HG02938 (cell line): ENCODE results near the gene NHS.

Source experiments
- ATAC-seq: cut with Tn5 transposase; IDR thresholded peaks from one replicate; pipeline ENCODE4 v1.9.1; 2021; ENCODE audit warnings: mild to moderate bottlenecking, moderate library complexity; ENCODE audit not compliant: unreplicated experiment

NHS gene

DNA sequence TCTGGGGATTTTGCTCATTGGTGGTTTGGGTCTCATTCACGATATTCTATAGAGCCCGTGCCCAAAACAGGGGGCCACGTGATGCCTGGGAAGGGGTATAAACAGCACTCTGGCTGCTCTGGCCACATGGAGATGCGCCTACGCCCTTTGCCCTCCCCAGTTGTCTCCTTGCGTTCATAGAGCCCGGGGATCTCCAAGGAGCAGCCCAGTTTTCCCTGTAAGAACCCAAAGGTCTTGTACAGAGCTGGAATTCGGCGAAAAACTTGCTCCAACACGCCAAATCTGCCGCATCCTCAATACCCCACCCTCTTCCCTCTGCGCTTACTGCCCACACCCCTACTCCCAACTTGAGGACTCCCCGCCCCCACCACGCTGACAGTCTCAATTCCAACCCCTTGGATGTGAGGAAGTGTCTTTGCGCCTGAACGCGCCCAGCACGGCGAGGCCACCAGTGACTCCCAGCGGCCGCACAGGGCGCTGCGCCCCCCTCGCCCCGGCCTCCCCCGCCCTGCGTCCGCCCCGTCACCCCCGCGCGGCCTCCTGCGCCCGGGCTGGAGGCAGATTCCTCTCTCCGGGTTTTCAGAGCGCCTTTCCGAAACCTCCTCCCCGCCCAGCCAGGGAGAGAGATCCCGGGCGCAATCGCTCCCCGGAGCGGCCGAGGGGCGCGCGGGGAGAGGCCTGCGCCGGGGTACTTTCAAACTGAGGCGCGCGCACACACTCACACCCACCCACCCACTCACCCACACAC is at the start of gene NHS:
TSS of gene NHS (plus strand) at position 582 of the 748 bp plus-strand sequence. CDS start 558 bp downstream, outside the sequence.
- ATAC-seq = no peak

DNA sequence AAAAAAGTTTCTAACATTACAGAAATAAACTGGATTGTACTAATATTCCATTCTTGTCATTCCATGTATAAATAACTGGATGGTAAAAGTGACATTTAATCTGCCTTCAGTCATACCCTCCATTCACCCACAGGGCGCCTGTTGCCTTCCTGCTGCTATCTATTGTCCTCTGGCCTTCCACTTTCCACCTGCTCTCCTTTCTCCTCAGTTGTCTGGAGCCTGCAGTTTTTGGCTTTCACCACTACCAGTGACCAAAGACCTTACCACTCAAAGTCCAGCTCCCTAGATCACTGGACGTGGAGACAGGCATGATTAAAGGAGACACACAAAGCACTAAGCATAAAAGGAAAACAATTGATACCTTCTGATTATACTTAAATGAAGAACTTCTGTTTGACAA is 46.2 kb upstream of the NHS start:
- ATAC-seq = no peak

DNA sequence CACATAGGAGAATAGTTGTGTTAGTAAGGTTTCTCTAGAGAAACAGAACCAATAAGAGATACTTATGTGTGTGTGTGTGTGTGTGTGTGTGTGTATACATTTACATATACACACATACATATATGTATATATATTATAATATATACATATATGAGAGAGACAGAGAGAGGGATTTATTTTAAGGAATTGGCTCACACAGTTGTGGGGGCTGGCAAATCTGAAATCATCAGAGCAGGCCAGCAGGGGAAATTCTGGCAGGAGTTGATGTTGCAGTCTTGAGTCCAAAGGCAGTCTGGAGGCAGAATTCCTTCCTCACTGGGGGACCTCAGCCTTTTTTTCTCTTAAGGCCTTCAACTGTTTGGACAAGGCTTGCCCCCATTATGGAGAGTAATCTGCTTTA is 38.6 kb upstream of the NHS start:
- no peak for ATAC-seq

DNA sequence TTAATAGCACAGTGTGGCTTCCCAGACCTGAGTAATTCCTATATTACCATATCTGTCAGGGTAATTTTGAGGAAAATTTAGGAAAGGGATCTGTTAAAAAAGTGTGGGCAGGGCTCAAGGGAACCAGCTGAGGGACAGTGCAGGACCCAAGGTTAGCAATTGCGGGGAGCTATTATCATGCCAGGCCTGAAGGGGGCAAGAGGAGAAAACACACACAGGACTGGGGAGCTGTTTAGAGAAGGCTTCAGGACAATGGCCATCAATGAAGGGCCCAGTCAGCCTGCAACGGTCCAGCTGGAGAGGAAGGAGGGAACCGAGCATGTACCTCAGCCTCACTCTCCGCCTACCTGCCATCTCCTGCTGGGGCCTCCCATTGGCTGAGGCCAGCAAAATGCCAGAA is 19.0 kb upstream of the NHS start:
- ATAC-seq = no peak

DNA sequence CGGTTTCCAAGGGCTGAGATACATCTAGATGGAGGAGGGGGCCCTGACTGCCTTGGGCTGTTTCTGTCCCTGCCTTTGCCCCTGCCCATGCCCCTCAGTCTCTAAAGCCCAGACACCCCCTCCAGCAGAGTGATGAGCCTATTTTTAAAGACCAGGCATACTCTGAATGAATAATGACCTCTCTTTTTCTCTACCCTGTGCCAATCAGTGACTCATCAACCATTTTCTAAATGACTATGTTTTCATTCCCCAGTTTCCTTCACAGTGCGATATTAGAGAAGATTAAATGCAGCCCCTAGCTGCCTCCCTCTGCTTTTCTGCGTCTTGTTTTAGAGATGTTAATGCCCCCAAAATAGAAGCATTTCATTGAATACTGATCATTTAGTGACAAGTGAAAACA is 15.5 kb upstream of the NHS start:
- no peak for ATAC-seq

DNA sequence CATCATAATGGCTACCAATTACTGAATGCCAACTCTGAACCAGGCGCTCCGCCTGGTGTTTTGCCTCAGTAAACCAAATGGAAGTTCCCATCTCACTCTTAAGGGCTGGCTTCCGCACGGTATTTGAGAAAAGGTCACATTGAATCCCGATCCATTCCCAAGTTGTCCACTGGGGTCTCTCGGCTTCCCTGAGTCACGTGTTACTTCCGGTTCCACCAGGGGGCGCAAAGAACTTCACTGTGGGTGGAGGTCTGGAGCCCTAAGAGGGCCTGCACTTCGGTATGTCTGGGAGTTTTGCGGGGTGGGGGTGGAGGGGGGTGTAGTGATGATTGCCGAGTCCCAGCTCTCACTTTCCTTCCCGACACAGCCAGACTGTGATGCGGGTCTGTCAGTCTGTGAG is 13.4 kb upstream of the NHS start:
- ATAC-seq = no peak

DNA sequence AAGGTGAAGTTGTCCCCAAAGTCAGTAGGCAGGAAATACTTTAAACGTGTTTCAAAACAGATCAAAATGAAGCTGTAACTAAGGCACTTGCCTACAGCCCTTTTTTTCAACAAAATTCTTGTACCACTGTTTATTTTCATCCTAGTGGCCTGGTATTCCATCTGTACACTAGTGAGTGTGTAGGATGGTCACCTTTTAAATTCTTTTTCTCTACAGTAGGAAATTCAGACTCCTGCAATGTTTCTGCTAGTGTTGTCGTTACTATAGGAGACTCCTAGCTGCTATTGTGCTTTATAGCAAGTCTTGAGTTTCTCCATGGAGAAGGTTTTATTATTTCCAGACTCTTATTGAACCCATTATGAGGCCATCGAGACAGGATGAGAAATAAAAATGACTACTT is 7.0 kb upstream of the NHS start:
- no peak for ATAC-seq

DNA sequence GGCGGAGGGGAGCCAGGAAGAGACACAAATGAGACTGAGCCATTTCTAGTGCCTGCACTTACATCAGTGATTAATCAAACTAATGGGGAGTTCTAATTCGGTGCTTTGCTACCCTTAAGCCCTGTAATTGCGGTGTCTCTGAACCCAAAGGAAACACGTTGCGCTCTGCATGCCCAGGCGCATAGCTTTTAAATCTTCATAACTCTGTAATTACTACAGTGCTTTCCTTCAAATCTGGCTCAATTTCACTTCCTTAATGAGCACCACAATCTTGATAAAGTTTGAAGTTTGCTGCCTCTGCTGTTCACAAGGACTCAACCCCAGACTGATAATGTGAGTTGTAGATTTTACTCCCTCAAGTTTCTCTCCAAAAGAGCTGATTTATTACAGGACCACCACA is 5.7 kb upstream of the NHS start:
- no peak for ATAC-seq

DNA sequence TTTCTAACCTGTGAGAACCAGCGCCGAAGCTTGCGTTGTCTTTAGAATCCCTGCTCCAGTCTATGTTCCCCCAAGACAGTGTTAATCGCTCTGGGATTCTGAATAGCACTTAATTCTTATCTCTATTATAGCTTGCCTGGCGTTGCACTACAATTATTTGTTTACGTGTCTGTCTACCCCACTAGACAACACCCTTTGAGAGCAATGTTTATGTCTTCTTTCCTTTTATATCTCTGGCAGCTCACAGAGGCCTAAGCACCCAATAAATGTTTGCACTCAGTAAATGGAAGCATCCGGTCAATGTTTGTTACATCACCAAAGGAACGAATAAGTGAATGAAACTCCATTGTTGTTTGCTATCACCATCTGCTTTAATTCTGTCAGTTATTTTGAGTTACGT is 4.8 kb upstream of the NHS start:
- ATAC-seq = no peak

DNA sequence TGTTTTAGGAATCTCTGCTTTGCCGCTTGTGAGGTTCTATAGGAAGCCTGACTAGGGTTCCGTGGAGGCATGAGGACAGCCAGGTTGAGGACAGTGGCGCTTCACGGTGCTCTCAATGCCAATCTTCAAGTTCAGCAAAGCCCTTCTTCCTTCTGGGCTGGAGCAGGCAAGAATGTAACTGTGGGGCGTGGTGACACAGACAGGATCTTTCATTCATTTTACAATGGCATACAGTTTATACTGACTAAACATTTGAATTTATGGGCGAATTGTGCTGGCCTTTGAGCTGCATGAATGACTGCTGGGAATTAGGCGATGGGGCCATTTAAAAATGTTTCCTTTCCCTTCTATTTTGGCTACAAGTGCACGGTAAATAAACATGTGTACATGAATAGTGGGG is 2.9 kb upstream of the NHS start:
- no peak for ATAC-seq

DNA sequence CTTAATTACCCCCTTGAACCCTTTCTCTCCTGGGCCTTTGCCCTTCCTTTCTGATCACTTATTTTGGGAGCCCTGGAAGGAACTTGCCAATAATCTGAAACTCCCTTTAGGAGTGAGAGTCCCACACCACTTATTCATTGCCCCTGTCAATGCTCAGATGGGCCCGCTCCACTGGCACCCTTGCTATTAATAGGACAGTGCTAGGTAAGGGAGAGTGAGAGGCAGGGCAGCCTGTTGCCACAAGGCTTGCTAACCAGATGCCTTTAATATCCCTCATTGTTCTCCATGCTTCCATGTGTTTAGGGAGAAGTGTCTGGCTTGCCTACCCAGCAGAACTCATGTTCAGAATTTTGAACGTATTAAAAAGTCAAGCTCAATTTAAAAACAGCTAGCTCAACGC is 1.7 kb upstream of the NHS start:
- ATAC-seq = no peak

DNA sequence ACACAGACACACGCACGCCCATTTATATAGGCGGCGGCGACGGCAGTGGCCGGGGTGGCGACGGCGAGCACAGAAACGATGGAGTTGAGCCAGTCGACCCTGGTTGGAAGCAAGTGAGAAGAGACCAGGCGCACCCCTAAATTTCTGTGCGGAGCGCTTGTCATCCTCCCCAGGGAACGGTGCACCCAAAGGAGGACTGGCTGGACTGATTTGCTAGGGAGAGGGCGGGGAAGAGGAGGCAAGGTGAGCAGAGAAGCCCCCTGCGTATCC is 302 bp downstream of the NHS start:
- no peak for ATAC-seq

DNA sequence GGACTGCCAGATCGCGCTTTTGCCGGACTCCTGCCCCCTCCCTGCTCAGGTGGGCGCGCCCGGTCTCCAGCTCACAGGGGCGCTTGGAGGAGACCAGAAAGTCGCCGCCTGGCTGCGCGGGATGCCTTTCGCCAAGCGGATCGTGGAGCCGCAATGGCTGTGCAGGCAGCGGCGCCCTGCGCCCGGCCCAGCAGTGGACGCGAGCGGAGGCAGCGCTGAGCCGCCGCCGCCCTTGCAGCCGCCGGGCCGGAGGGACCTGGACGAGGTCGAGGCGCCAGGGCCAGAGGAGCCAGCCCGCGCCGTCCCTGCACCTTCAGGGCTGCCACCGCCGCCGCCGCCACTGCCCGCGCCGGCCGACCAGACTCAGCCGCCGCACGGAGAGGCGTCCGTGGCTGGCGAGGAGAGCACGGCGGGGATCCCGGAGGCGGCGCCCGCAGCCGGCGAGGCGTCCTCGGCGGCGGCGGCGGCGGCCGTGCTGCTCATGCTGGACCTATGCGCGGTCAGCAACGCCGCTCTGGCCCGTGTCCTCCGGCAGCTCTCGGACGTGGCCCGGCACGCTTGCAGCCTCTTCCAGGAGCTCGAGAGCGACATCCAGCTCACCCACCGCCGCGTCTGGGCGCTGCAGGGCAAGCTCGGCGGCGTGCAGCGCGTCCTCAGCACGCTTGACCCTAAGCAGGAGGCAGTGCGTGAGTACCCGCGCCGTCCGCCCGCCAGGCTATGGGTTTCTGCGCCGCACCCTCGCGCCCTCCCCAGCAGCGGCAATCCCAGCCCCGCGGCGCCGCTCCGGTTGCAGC is 834 bp downstream of the NHS start:
- no peak for ATAC-seq

DNA sequence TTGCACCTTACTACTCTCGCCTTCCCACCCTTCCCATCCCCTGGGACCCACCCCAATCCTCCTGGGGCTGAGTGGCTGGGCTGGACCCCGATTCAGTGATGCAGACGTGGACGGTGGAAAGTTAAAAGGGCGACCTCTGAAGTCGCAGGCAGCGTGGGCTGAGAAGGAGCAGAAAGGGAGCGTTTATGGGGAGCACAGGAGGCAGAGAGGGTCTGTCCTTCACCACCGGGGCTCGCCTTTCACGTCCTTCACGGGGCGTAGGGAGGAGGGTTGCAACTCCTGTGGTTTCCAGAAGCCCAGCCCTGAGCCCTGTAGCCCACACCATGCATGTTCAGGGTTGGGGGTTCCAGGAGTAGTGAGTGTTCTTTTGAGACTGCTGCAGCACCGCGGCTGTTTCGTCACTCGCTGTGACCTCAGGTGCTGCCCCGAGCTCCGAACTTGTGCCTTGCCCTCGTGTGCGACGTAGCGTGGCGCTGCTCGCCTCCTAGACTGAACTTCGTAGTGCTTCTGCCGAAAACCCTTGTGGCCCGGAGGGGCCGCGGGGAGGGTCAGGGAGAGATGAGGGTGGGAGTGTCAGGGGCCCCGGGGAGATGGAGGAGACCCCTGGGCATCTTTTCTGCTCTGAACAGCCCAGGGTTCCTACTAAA is 1.6 kb downstream of the NHS start:
- no peak for ATAC-seq

DNA sequence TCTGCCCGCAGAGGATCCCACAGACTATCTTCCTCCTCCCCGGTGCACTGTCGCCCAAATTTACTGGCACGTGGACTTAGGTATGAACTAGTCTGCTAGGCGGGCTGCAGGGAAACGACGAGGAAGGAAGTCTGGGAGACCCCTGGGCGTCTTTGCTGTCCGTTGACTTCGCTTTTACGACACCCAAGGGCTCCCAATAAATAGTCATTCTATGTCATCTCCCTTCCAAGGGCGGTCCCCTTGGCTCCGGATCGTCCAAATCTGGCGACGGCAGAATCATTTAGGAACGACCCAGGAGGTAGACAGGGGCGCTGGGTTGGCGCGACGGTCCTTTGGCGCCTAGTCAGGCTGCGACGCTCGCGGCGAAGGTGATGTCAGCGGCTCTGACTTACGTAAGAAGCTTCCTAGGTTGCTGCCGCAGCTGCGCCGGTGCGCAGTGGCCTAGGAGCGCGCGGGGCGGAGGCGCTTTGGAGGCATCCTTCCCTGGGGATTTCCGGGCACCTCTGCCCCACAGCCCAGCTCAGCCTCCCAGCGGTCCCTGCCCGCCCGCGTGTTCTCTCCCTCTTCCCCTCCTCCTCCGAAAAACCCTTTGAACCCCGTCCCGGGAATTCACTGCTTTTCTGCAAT is 2.2 kb downstream of the NHS start:
- ATAC-seq = no peak

DNA sequence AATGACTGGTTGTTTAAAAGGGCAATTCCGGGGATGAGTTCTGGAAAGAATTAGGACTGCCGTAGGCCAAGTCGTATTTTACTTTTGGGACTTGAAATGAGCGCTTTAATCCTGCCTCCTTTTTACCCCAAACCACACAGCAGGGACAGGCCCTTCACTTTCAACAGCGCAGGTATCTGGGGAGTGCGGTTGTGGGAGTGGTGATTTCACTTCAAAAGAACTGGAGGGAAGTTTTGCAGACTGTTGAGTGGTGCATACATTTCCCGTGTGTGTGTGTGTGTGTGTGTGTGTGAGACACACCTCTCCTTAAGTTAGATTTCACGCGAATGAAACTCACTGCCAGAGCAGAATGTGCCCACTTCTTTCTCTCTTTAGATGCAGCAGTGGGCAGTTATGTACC is 2.8 kb downstream of the NHS start:
- ATAC-seq = no peak

DNA sequence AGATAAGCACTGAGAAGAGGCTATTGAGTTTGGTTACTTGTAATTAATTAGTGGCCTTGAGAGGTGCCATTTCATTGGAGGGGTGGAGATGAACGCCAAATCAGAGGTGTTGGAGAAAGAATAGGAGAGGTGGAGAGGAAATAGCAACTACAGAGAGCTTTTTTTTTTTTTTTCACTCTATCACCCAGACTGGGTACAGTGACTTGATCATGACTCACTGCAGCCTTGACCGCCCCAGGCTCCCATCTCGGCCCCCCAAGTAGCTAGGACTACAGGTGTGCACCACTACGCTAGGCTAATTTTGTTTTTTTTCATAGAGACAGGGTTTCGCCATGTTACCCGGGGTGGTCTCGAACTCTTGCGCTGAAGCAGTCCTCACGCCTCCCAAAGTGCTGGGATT is 5.2 kb downstream of the NHS start:
- ATAC-seq = no peak

DNA sequence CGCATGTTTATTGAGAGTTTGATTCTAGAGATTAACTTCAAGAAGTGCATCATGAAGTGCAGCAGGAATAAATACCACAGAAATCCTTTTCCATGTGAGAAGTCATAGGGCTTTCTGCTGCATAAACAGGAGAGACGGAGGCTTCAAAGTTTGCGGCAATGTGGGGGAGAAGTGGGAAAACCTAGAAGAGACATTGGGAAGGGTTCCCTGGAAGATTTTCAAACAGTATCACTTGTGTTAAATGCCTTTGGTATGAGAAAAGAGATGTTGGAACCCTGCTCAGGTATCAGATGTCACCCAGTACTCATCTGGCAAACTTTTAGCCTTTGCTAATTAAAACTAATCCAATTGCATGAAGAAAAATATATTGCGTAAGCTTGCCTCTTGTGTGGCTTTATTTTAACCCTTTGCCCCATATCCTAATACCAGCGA is 15.4 kb downstream of the NHS start:
- ATAC-seq = no peak

DNA sequence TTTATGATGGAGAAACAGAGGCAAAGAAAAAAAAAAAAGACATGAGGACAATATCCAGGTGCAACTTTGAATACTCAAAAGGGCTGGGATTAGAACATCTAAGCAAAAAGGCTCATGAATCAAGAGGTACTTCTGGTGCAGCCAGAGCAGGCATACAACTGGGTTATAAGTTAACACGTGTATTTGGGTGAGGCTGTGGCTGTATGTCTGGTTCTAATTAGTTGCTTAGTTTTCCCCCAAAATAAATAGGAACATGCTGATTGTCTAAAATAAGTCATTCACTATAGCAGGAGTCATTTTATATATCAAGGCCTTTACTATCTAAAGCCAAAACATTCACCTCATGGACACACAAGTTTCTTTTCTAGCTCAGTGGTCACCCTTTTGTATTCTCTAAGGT is 20.2 kb downstream of the NHS start:
- no peak for ATAC-seq

DNA sequence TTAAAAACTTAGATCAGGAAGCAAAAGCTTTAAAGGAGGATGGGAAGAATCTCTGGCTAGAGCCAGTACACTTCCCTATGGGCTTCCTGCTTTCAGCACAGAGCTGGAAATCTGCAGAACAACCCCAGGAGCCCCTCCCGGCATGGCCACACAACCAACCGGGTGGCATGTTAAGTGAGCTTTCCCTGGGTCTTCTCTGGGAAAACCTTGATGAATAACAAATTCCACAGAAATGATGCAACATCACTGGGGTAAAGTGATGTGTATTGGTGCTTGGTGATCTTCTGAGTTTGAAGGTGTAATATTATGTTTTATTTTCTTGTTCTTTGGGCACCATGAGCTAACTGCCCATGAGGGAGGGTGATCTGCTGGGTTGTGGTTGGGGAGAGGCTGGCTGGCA is 22.1 kb downstream of the NHS start:
- ATAC-seq = no peak

DNA sequence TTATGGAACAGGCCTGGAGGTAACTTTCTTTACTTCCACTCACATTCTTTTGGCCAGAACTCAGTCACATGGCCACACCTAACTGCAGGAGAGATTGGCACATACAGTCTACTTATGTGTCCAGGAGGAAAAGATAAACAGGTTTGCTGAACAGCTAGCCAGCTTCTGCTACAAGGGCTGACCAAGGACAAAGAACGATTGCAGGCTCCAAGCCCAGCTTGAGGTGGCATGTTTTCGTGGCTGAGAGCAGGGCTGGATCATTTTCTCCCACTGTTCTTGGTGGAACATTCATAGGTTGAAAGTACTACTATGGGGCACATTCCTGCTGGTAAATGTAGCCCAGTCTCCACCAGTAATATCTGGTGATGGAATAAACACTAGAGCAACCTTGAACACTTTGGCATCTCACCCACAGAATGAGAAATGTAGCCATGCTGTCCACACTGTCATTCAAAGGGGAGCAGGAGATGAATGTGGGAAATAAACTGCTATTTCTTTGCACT is 28.2 kb downstream of the NHS start:
- no peak for ATAC-seq

DNA sequence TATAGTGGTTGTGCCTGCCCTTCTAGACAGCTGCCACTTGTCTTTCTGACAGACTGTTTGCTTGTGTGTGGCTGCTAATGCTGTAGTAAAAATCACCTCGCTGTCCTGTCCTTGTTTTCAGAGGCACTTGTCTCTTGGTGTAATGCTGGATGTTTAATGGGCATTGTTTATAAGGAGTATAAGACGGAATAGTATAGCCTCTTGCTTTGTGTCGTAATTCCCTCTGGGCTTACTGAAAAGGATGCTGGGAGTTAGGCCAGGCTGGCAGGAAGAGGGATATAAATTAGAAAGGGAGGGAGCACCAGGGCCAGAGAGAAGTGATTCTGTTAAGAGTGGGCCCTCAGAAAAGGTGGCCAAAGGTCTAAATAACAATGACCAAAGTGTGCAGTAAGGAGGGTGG is 29.0 kb downstream of the NHS start:
- ATAC-seq = no peak
